Type B pancreatic cell (in vitro differentiated cells): ENCODE data around the gene SLC39A10. TPM values are rescaled to one million over a fixed set of nuclear protein-coding genes. Genes with fewer than 3 reads are reported as not detected.

Experiments used
- DNase-seq: peaks from one replicate; pipeline ENCODE4 v3.0.0; 2021; ENCODE audit warnings: mixed read lengths; ENCODE audit not compliant: unreplicated experiment; ENCODE audit errors: extremely low spot score
- H3K27ac Mint-ChIP-seq: 2 replicates; pipeline ENCODE4 v1.8.0; 2021; ENCODE audit warnings: mild to moderate bottlenecking, mixed read lengths
- H3K27me3 Mint-ChIP-seq: 2 replicates; pipeline ENCODE4 v1.8.0; 2021; ENCODE audit warnings: mixed read lengths
- H3K36me3 Mint-ChIP-seq: 2 replicates; pipeline ENCODE4 v1.8.0; 2021; ENCODE audit warnings: mixed read lengths
- H3K4me1 Mint-ChIP-seq: one replicate; pipeline ENCODE4 v1.8.0; 2021; ENCODE audit warnings: mixed read lengths; ENCODE audit not compliant: unreplicated experiment
- H3K4me3 Mint-ChIP-seq: 2 replicates; pipeline ENCODE4 v1.8.0; 2021; ENCODE audit warnings: mild to moderate bottlenecking, mixed read lengths
- H3K9me3 Mint-ChIP-seq: 2 replicates; pipeline ENCODE4 v1.8.0; 2021; ENCODE audit warnings: mixed read lengths
- CTCF ChIP-seq: fragments of 200-600 bp; sonication (generic); conservative IDR thresholded peaks from 2 replicates; pipeline ENCODE4 v1.5.0; 2021; ENCODE audit warnings: antibody characterized with exemption, mild to moderate bottlenecking
- total RNA-seq: library from RNA; stranded (reverse); gene quantifications from 2 replicates; pipeline ENCODE4 v1.2.1, GENCODE V29; 2021; ENCODE audit warnings: low replicate concordance

The SLC39A10 gene
- total RNA-seq, 1 donor from 2014 or later, result 63.2 TPM

GRCh38 chr2:195733831-195734230, 76.8 kb downstream of the SLC39A10 start:
- H3K27me3 Mint-ChIP-seq, result no peaks in the 10 kb centered on the region
- no peak overlapping the region for H3K4me3 Mint-ChIP-seq
- H3K27ac Mint-ChIP-seq, result no peak overlapping the region
- H3K36me3 Mint-ChIP-seq, result peaks cover 39% of the 10 kb centered on the region
- no peaks in the 10 kb centered on the region for H3K4me1 Mint-ChIP-seq
- H3K9me3 Mint-ChIP-seq, result peaks cover 9% of the 10 kb centered on the region
- no peak for TF ChIP-seq CTCF
- DNase-seq, result no peak

DNA sequence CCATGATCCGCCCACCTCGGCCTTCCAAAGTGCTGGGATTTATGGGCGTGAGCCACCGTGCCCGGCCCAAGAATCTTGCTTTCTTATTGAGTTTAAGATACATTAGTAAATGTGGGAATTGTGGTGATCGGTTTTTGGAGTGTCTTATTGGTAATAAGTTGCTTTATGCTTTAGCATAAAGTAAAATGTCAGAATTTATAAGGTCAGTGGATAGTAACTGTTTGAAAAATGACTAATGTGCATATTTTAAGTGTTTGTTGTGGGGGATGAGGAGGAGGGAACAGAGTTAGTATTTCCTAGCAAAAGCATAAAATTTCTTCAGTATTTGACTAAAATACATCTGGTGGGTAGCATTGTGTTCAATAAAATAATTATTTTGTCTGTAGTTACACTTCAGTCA, 77.4 kb downstream of the SLC39A10 start:
- Mint-ChIP-seq H3K9me3 (peaks cover 9% of the 10 kb centered on the region), H3K4me3 (no peak overlapping the region), H3K36me3 (peaks cover 40% of the 10 kb centered on the region), H3K27me3 (no peaks in the 10 kb centered on the region), H3K4me1 (no peaks in the 10 kb centered on the region), H3K27ac (no peak overlapping the region)
- DNase-seq, result no peak
- TF ChIP-seq CTCF, result no peak

GRCh38 chr2:195734931-195735330, 77.9 kb downstream of the SLC39A10 start:
- no peaks in the 10 kb centered on the region for H3K27me3 Mint-ChIP-seq
- TF ChIP-seq CTCF, result no peak

DNA sequence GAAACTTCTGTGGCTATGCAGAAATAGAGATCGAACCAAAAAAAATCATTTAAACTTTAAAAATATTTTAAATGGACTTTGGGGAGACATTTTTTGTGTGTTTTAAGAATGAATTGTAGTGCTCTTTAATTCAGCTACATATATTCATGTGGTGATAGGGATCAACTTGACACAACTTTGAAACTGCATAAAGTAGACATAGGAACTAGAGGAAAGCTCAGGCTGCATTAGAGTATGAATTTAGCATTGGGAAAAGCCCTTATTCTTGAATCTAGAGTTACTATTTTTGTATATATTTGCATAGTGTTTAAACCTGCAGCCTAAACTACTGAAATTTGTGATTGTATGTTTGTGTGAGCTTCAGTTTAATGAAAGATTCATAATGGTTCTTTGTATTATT, 78.3 kb downstream of the SLC39A10 start:
- peaks cover 38% of the 10 kb centered on the region for H3K36me3 Mint-ChIP-seq
- H3K4me1 Mint-ChIP-seq, result no peaks in the 10 kb centered on the region
- no peak for TF ChIP-seq CTCF
- H3K4me3 Mint-ChIP-seq, result no peak overlapping the region
- DNase-seq, result no peak
- H3K9me3 Mint-ChIP-seq, result peaks cover 8% of the 10 kb centered on the region
- H3K27me3 Mint-ChIP-seq, result no peaks in the 10 kb centered on the region
- H3K27ac Mint-ChIP-seq, result no peak overlapping the region

More at GRCh38 chr2:195734931-195735330, 77.9 kb downstream of the SLC39A10 start:
- Mint-ChIP-seq H3K4me1 (no peaks in the 10 kb centered on the region), H3K9me3 (peaks cover 9% of the 10 kb centered on the region), H3K36me3 (peaks cover 39% of the 10 kb centered on the region), H3K4me3 (no peak overlapping the region), H3K27ac (no peak overlapping the region)
- DNase-seq, result no peak

GRCh38 chr2:195737511-195738325, 80.7 kb downstream of the SLC39A10 start:
- Mint-ChIP-seq H3K36me3 (peaks cover 25% of the 10 kb centered on the region), H3K27ac (no peak overlapping the region), H3K4me1 (no peaks in the 10 kb centered on the region), H3K4me3 (no peak overlapping the region), H3K9me3 (peaks cover 5% of the 10 kb centered on the region), H3K27me3 (no peaks in the 10 kb centered on the region)
- TF ChIP-seq CTCF, result no peak
- no peak for DNase-seq
